ENCODE results near the gene GTPBP6. TPM values are rescaled to one million over a fixed set of nuclear protein-coding genes. Genes with fewer than 3 reads are reported as not detected.
A peak's percentile ranks its signal among the peaks of the same experiment; 100 is the strongest.

GTPBP6 gene
- total RNA-seq, 2 donors from 2014 or later = 48.0 to 55.6 TPM

- ATAC-seq (peak in 1 of 2 donors; percentile 7), DNase-seq (peak; percentile 53)
- intact Hi-C loops (cut with DNase I) = no loop called here
Measured at GRCh38 chrX:323721-324628, 5.4 kb upstream of the GTPBP6 start.

- DNase-seq = peak; percentile 47
- no peak for ATAC-seq
- intact Hi-C loops (cut with DNase I) = no loop called here
Measured at GRCh38 chrX:320126-320783, 1.7 kb upstream of the GTPBP6 start.

- DNase-seq (peak; percentile 51), ATAC-seq (no peak)
- intact Hi-C loops (cut with DNase I) = no loop called here
Measured at GRCh38 chrX:319579-320125, 1.1 kb upstream of the GTPBP6 start.

DNA sequence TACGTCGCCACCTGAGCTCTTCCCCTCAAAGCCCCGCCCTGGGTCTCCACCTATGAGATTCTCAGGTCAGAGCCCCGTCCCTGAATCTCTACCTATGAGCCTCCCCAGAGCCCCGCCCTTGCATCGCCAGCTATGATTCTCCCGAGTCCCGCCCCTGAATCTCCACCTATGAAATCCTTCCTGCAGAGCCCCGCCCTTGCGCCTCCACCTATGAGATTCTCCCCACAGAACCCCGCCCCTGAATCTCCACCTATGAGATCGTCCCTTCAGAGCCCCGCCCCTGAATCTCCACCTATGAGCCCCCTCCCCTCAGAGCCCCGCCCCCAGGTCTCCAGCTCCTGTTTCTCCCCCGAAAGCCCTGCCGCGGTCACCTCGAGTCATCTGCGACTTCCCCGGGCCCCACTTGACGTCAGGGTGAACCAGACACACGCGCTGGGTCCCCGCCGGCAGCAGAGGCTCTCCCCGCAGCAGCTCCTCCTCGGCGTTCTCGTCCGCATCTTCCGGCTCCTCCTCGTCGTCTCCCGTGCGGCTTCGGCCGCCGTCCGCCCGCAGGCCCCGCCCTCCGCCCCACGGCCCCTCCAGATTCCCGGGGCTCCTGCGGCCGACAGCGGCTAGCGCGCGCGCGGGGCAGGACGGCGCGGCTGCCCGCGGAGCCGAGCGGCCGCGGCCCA lies 393 bp downstream of the GTPBP6 start:
- ATAC-seq (peak; percentile 80 to 83), DNase-seq (peak; percentile 99)
- intact Hi-C loops (cut with DNase I) = no loop called here

DNA sequence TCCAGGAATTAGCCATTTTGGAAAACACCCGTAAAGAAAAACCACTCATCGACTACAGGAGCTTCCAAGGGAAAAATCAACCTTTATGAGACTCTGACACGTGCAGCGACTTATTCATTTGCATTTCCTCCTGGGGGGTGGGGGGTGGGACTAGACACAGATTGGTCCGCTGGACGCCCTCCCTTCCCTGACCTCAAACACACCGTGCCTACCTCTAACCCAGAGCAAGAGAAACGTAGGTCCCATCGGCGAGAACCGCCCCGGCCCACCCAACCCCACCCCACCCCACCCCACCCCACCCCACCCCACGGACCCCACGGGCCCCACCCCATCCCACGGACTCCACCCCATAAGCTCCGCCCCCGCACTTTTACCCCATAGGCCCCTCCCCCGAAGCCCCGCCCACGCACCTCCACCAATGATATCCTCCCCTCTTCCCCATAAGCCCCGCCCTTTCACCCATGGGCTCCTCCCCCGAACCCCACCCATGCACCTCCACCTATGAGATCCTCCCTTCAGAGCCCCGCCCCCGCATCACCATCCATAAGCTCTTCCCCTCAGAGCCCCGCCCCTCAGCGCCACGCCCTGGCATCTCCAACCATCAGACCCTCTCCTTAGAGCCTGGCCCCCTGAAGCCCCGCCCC lies 1.1 kb downstream of the GTPBP6 start:
- intact Hi-C loops (cut with DNase I) = no loop called here
- no peak for ATAC-seq
- DNase-seq = no peak

- ATAC-seq = no peak
- intact Hi-C loops (cut with DNase I) = no loop called here
- DNase-seq = peak; percentile 29
Measured at GRCh38 chrX:316351-317325, 2.0 kb downstream of the GTPBP6 start.

GRCh38 chrX:314781-315595 lies 3.6 kb downstream of the GTPBP6 start:
- intact Hi-C loops (cut with DNase I) = no loop called here
- DNase-seq (peak; percentile 17), ATAC-seq (no peak)

- DNase-seq = peak; percentile 22
- ATAC-seq = no peak
- intact Hi-C loops (cut with DNase I) = no loop called here
Measured at GRCh38 chrX:314049-314448, 4.5 kb downstream of the GTPBP6 start.

DNA sequence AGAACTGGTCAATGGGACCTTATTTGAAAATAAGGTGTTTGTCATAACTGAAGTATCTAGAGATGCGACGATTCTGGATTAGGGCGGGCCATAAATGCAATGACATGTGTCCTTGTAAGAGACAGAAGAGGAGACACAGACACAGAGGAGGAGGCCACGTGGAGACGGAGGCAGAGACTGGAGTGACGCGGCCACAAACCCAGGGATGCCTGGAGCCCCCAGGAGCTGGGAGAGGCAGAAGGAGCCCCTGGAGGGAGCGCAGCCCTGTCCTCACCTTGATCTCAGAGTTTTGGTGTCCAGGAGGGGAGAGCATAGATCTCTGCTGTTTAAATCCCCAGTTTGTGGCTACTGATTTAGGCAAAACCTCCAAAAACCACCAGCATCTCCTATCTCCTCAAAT lies 5.0 kb downstream of the GTPBP6 start:
- intact Hi-C loops (cut with DNase I) = no loop called here
- no peak for ATAC-seq
- DNase-seq = peak; percentile 11

DNA sequence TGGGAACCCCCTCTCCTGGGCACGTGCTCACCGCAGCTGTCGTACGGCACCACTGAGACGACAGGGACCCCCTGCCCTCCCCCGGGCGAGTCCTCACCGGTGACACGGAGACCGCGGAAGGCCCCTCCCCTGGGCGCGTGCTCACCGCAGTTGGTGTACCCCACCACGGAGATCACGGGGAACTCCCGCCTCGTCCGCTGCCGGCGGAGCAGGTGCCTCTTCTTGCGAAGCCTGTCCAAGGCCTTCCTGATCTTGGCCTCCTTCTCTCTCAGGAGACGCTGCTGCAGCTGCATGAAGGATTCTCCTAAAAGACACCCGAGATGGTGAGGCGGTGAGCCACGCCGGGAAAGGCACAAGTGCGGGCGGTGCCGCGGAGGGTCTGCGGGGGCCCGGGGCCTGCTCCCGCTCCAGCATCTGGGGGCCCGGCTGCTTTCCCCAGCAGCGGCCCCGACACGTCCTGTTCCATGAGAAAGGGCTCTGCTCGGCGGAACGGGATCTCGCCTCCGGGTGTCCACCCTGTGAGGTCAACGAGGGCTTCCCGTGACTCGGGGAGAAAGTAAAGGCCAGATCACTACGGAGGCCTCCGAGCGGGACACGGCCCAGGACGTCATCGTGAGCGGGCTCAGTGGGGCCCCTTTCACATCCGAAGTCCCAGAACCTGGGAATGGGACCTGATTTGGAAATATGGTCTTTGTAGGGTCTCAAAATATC lies 5.8 kb downstream of the GTPBP6 start:
- ATAC-seq (no peak), DNase-seq (peak; percentile 13)
- intact Hi-C loops (cut with DNase I) = no loop called here

- intact Hi-C loops (cut with DNase I) = no loop called here
- DNase-seq = peak; percentile 16
Measured at GRCh38 chrX:311156-312129, 7.2 kb downstream of the GTPBP6 start.

GRCh38 chrX:310621-311155 lies 7.9 kb downstream of the GTPBP6 start:
- intact Hi-C loops (cut with DNase I) = no loop called here
- ATAC-seq (no peak), DNase-seq (peak; percentile 17)

More at GRCh38 chrX:311156-312129, 7.2 kb downstream of the GTPBP6 start:
- ATAC-seq = no peak

DNA sequence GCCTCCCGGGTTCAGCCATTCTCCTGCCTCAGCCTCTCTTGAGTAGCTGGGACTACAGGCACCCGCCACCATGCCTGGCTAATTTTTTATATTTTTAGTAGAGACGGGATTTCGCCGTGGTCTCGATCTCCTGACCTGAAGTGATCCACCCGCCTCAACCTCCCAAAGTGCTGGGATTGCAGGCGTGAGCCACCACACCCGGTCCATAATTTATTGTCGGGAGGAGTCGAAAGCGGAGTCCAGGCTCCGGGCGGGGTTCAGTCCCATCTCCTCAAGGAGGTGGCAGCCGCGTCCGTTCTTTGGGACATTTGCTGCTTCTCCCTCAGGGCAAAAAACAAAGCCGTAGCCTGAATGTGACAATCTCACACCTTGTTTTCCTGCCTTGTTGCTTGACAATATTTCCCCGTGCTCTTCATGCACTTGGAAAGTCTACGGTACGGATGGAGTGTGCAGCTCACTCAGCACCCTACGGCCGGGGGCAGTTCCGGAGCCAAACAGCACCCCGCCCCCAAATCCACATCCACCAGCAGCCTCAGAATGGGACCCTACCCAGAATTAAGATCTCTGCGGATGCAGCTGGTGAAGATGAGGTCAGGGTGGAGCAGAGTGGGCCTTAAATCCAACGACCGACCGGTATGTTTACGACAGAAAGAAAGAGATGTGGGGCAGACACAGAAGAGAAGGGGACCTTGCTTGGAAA lies 9.6 kb downstream of the GTPBP6 start:
- ATAC-seq (no peak), DNase-seq (peak; percentile 4)
- intact Hi-C loops (cut with DNase I) = no loop called here

DNA sequence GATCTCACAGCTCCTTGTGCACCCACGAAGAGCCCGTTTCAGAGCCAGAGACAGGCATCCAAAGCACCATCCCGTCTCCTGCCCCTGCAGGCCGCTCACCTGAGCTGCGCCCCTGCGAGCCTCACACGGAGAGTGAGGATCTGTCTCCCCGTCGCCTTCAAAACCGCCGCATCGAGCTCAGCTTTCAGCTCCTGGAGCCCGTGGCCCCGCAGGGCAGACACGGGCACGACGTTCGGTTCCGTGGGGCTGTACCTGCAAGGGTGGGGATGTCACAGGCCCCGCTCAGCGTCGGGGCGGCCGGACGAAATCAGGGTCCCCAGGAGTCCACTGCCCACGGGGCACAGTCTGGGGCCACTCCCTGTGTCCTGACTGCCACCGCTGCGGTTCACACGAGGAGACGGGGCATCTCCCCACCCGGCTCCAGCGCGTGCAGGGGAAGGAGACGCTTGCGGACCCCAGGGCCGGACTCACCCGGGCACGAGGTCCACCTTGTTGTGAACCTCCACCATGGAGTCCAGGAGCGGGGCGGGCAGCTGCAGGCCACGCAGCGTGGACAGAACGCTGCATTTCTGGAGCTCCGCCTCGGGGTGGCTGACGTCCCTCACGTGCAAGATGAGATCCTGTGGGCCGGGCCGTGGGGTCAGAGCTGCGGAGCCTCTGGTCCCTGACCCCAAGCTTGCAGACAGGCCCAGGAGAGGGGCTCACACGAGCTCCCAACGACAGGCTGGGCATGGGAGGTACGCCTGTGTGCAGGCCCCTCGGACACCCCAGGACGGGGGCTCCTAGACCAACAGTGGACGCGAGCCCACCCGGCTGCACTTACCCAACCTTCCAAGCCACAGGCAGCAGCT lies 11.1 kb downstream of the GTPBP6 start:
- DNase-seq (peak; percentile 21), ATAC-seq (no peak)
- intact Hi-C loops (cut with DNase I) = no loop called here

Measured in left cardiac atrium (tissue), 4 donors.